HEK293T (cell line): ENCODE data around the gene ADGRG1.

Experiments used
- BHLHE40 ChIP-seq: fragments of 450-650 bp; IDR thresholded peaks from 2 replicates; pipeline ENCODE4 v1.6.1; 2016; ENCODE audit warnings: mild to moderate bottlenecking, moderate library complexity, borderline replicate concordance
- CTBP1 ChIP-seq: fragments of 450-650 bp; IDR thresholded peaks from 2 replicates; pipeline ENCODE4 v1.6.1; 2016; ENCODE audit warnings: borderline replicate concordance
- ELF4 ChIP-seq: fragments of 450-650 bp; IDR thresholded peaks from 2 replicates; pipeline ENCODE4 v1.6.1; 2017; ENCODE audit warnings: antibody characterized with exemption
- FOXM1 ChIP-seq: fragments of 450-650 bp; IDR thresholded peaks from 2 replicates; pipeline ENCODE4 v1.6.1; 2017; ENCODE audit warnings: mild to moderate bottlenecking, borderline replicate concordance
- HDGF ChIP-seq: fragments of 450-650 bp; IDR thresholded peaks from 2 replicates; pipeline ENCODE4 v1.6.1; 2017; ENCODE audit warnings: antibody characterized with exemption, borderline replicate concordance
- NFRKB ChIP-seq: fragments of 450-650 bp; IDR thresholded peaks from 2 replicates; pipeline ENCODE4 v1.6.1; 2016; ENCODE audit warnings: mild to moderate bottlenecking, moderate library complexity
- PKNOX1 ChIP-seq: fragments of 450-650 bp; IDR thresholded peaks from 2 replicates; pipeline ENCODE4 v1.6.1; 2016
- SUZ12 ChIP-seq: fragments of 450-650 bp; IDR thresholded peaks from 2 replicates; pipeline ENCODE4 v1.6.1; 2016; ENCODE audit warnings: mild to moderate bottlenecking
- TARDBP ChIP-seq: fragments of 450-650 bp; IDR thresholded peaks from 2 replicates; pipeline ENCODE4 v1.6.1; 2016
- ZNF384 ChIP-seq: fragments of 450-650 bp; IDR thresholded peaks from 2 replicates; pipeline ENCODE4 v1.6.1; 2016

GRCh38 chr16:57651344-57652333 is 23.2 kb downstream of the ADGRG1 start:
- TF ChIP-seq HDGF (no peak), FOXM1 (no peak), BHLHE40 (no peak), ZNF384 (no peak), TARDBP (no peak), ELF4 (no peak), PKNOX1 (no peak), NFRKB (no peak), SUZ12 (no peak), CTBP1 (no peak)
